ENCODE data around the gene HAS3. TPM values are rescaled to one million over a fixed set of nuclear protein-coding genes. Genes with fewer than 3 reads are reported as not detected.
A peak's percentile ranks its signal among the peaks of the same experiment; 100 is the strongest.

Gene HAS3
- total RNA-seq, 2 donors from 2014 or later: 0.26 to 0.99 TPM

DNA sequence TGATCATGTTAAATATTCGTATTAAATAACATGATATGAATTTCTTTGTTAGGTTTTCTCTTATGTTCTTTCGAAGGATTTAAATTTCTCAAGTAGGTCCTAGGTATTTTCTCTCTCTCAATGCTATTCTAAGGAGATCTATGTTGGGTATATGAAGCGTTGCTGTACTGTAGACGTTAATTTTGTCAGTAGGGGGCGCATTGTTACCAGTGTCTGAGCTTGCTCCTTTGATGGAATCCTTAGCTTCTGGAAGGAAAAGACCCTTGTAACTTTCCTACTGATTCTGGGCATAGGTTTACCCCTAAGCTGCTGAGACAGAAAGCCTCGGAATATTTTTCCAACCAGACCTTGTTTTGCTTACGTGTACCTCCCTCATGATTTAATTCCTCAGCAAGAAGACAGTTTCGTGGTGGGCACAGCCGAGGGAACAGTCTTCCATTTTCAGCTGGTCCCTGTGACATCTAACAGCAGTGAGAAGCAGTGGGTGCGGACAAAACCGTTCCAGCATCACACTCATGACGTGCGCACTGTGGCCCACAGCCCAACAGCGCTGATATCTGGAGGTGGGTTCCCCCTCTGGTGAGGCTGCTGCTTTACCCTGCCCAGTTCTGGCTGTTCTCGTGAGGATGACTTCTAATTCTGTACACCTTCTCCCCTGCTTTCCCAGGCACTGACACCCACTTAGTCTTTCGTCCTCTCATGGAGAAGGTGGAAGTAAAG lies 44.9 kb downstream of the HAS3 start:
- Histone ChIP-seq H3K4me3 (no peak overlapping the region), H3K27ac (no peak overlapping the region), H3K4me1 (peaks cover 10% of the 10 kb centered on the region), H3K27me3 (no peaks in the 10 kb centered on the region), H3K9me3 (no peaks in the 10 kb centered on the region), H3K36me3 (replicated peaks in 1 of 2; ENCODE audit: insufficient read depth in 1 of 2, low read depth in 2 of 2) (peaks cover 0 to 16% of the 10 kb centered on the region in 2 donors)
- 56 to 59% methylated on average over 16 of the region's 16 CpGs for WGBS, 2 donors
- peak; percentile 50 for ATAC-seq
- DNase-seq: peak; percentile 58 to 76 (median 63)
- TF ChIP-seq POLR2A (IDR thresholded peaks at IDR 0.05) (no peak), CTCF (IDR thresholded peaks at IDR 0.05) (peak; percentile 66 to 83 (median 76))
- intact Hi-C loops (cut with DNase I): loop anchor here (2.0 kb wide), 1 partner anchor 136 kb away; no protein-coding TSS in a partner anchor

GRCh38 chr16:69157196-69157595 lies 51.7 kb downstream of the HAS3 start:
- no peak for ATAC-seq
- WGBS, 2 donors: 85 to 89% methylated on average over 3 of the region's 3 CpGs

DNA sequence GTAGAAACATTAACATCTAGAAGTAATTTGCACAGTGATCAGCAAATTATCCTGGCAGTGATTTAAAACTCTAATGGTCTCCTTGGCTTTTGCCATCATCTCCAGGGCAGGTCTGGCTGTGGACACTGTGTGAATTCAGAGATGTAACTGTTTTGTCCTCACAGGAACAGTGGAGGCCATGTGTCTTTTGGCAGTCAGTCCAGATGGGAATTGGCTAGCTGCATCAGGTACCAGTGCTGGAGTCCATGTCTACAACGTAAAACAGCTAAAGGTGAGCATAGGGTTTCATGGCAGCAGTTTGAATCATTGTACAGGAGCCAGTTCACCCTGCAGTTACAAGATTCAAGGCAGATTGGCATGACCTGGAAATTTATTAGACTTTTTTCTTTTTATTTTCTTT lies 54.7 kb downstream of the HAS3 start:
- TF ChIP-seq POLR2A (IDR thresholded peaks at IDR 0.05) (no peak), CTCF (IDR thresholded peaks at IDR 0.05) (no peak)
- H3K4me3 ChIP-seq: no peak overlapping the region
- H3K9me3 ChIP-seq: no peaks in the 10 kb centered on the region
- no peaks in the 10 kb centered on the region for H3K4me1 ChIP-seq
- no peak for ATAC-seq
- DNase-seq: no peak
- WGBS, 2 donors: 75 to 100% methylated on average over 1 of the region's 1 CpG
- intact Hi-C loops (cut with DNase I): no loop called here
- no peaks in the 10 kb centered on the region for H3K27me3 ChIP-seq
- H3K36me3 ChIP-seq (replicated peaks in 1 of 2; ENCODE audit: insufficient read depth in 1 of 2, low read depth in 2 of 2): peaks cover 0 to 17% of the 10 kb centered on the region in 2 donors
- H3K27ac ChIP-seq: no peak overlapping the region

More at GRCh38 chr16:69157196-69157595, 51.7 kb downstream of the HAS3 start:
- intact Hi-C loops (cut with DNase I): no loop called here
- no peaks in the 10 kb centered on the region for H3K4me1 ChIP-seq
- no peak overlapping the region for H3K4me3 ChIP-seq
- no peaks in the 10 kb centered on the region for H3K9me3 ChIP-seq
- peaks cover 0 to 25% of the 10 kb centered on the region in 2 donors for H3K36me3 ChIP-seq (replicated peaks in 1 of 2; ENCODE audit: insufficient read depth in 1 of 2, low read depth in 2 of 2)
- no peak for DNase-seq
- no peaks in the 10 kb centered on the region for H3K27me3 ChIP-seq
- H3K27ac ChIP-seq: no peak overlapping the region
- no peak for TF ChIP-seq POLR2A (IDR thresholded peaks at IDR 0.05)
- TF ChIP-seq CTCF (IDR thresholded peaks at IDR 0.05): no peak

DNA sequence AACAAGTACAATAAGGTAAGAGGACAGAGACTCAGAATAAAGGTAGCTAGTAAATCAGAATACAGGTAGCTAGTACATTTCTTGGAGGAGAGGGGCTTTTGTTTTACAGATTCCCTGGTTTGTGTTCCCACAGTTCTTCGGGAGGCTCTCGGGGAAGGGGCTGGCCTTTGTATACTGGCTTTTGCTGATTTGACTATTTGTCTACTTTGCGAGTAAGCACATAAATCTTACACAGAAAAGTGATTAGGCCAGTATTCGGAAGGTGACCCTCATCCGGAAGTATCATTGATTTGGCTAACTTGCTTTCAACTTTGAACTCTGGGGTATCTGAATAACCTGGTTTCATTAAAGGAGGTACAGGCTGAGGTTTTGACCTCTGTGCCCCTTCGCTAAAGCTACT lies 60.1 kb downstream of the HAS3 start:
- TF ChIP-seq POLR2A (IDR thresholded peaks at IDR 0.05) (no peak), CTCF (IDR thresholded peaks at IDR 0.05) (no peak)
- intact Hi-C loops (cut with DNase I): no loop called here

More for the DNA sequence above, 60.1 kb downstream of the HAS3 start:
- Histone ChIP-seq H3K36me3 (replicated peaks in 1 of 2; ENCODE audit: insufficient read depth in 1 of 2, low read depth in 2 of 2) (peaks cover 0 to 24% of the 10 kb centered on the region in 2 donors), H3K27ac (no peak overlapping the region), H3K27me3 (no peaks in the 10 kb centered on the region), H3K4me1 (peaks cover 12% of the 10 kb centered on the region), H3K9me3 (no peaks in the 10 kb centered on the region), H3K4me3 (no peak overlapping the region)
- ATAC-seq (no peak), DNase-seq (no peak)
- WGBS, 2 donors: 91 to 97% methylated on average over 6 of the region's 6 CpGs

Measured in body of pancreas (tissue), 4 donors.